HCT116 (cell line): ENCODE data around the gene SCFD2. TPM values are rescaled to one million over a fixed set of nuclear protein-coding genes. Genes with fewer than 3 reads are reported as not detected.

Experiments used
- ATAC-seq: fragments of 200-7000 bp; cut with Tn5 transposase; 2 replicates; pipeline ENCODE4 v1.9.1; 2020; ENCODE audit warnings: mild to moderate bottlenecking, moderate library complexity
- BruUV-seq: library from RNA; stranded (reverse); fragments of 400-500 nt; replicated peaks from 2 replicates; lab custom pipeline; 2021; lab: Mats Ljungman, UMichigan
- CTCF ChIA-PET: fragments of 300-600 bp; sonication (Branson Sonifier 250); formaldehyde crosslinking; loops from one replicate; lab custom pipeline; 2021; ENCODE audit warnings: antibody characterized with exemption; lab: Charles Lee
- POLR2A ChIA-PET: fragments of 300-600, 350-600 bp; sonication (Branson Sonifier 250); formaldehyde crosslinking; loops from one replicate; lab custom pipeline; 2021; ENCODE audit warnings: antibody characterized with exemption; lab: Charles Lee
- RAD21 ChIA-PET, 2 experiments: fragments of 300-600 bp; sonication (Branson Sonifier 250); formaldehyde crosslinking; loops; one replicate each; lab custom pipeline; 2023; ENCODE audit warnings: low total read pairs in 2 of 2; ENCODE audit not compliant: uncharacterized antibody in 2 of 2, unreplicated experiment in 2 of 2, low non-redundant PET in 1 of 2; lab: Charles Lee
- DNase-seq: peaks from one replicate; pipeline ENCODE4 v3.0.0-alpha.2; 2010; ENCODE audit warnings: low read depth, low spot score
- H2AFZ ChIP-seq: fragments of 200-600 bp; shearing (Covaris generic), sonication (generic); 2 replicates; pipeline ENCODE4 v1.6.1; 2017; ENCODE audit warnings: low read depth, mixed run types, mixed read lengths, antibody characterized with exemption, low read length; ENCODE audit not compliant: poor library complexity, severe bottlenecking
- H3K27ac ChIP-seq: 2 replicates; pipeline ENCODE4 v1.5.1; 2012; ENCODE audit warnings: low read depth, low read length
- H3K27me3 ChIP-seq: fragments of 200-600 bp; sonication (generic); 2 replicates; pipeline ENCODE4 v1.6.1; 2016; ENCODE audit warnings: mixed run types, low read length, mixed read lengths; ENCODE audit not compliant: insufficient read depth
- H3K36me3 ChIP-seq, 2 experiments: fragments of 200-500 bp in 1 of 2; fragments of 200-600 bp in 1 of 2; sonication (Bioruptor generic) in 1 of 2; sonication (generic) in 1 of 2; 2 replicates each; pipeline versions ENCODE4 v1.5.1 to v1.6.1; 2014 to 2016; ENCODE audit warnings: low read length in 2 of 2, inconsistent platforms in 1 of 2, mixed read lengths in 1 of 2, mixed run types in 1 of 2; ENCODE audit not compliant: insufficient read depth in 2 of 2, control insufficient read depth in 1 of 2
- H3K4me1 ChIP-seq, 2 experiments: fragments of 200-600 bp in 1 of 2; sonication (generic) in 1 of 2; 2 replicates each; pipeline versions ENCODE4 v1.5.1 to v1.6.1; 2012 to 2017; ENCODE audit warnings: low read length in 2 of 2, inconsistent platforms in 1 of 2, mild to moderate bottlenecking in 1 of 2, mixed read lengths in 1 of 2, mixed run types in 1 of 2, moderate library complexity in 1 of 2; ENCODE audit not compliant: insufficient read depth in 2 of 2, control insufficient read depth in 1 of 2
- H3K4me2 ChIP-seq: fragments of 200-600 bp; sonication (generic); 2 replicates; pipeline ENCODE4 v1.6.1; 2017; ENCODE audit warnings: mixed run types, low read length, mixed read lengths
- H3K4me3 ChIP-seq, 2 experiments: fragments of 200-600 bp in 1 of 2; sonication (generic) in 1 of 2; replicated peaks in 1 of 2; 2 replicates each; pipeline ENCODE4 v1.5.1; 2011 to 2016; ENCODE audit warnings: low read length in 2 of 2, control low read depth in 1 of 2, low read depth in 1 of 2, mild to moderate bottlenecking in 1 of 2, mixed read lengths in 1 of 2, mixed run types in 1 of 2
- H3K79me2 ChIP-seq: fragments of 200-600 bp; sonication (generic); 2 replicates; pipeline ENCODE4 v1.6.1; 2017; ENCODE audit warnings: mild to moderate bottlenecking, mixed run types, low read length, moderate library complexity, mixed read lengths; ENCODE audit not compliant: insufficient read depth
- H3K9ac ChIP-seq: fragments of 200-600 bp; sonication (generic); 2 replicates; pipeline ENCODE4 v1.6.1; 2016; ENCODE audit warnings: low read length, mixed read lengths
- H3K9me2 ChIP-seq: fragments of 200-600 bp; sonication (generic), shearing (Covaris generic); 2 replicates; pipeline ENCODE4 v1.6.1; 2017; ENCODE audit warnings: mixed run types, mild to moderate bottlenecking, moderate library complexity; ENCODE audit not compliant: insufficient read depth
- H3K9me3 ChIP-seq, 2 experiments: fragments of 200-500 bp in 1 of 2; fragments of 200-600 bp in 1 of 2; sonication (Bioruptor generic) in 1 of 2; sonication (generic) in 1 of 2; 2 replicates each; pipeline ENCODE4 v1.6.1; 2014 to 2017; ENCODE audit warnings: low read length in 2 of 2, mixed read lengths in 2 of 2, inconsistent platforms in 1 of 2, low read depth in 1 of 2, mild to moderate bottlenecking in 1 of 2, mixed run types in 1 of 2, moderate library complexity in 1 of 2; ENCODE audit not compliant: control insufficient read depth in 1 of 2, insufficient read depth in 1 of 2
- H4K20me1 ChIP-seq: fragments of 200-600 bp; sonication (generic), shearing (Covaris generic); 2 replicates; pipeline ENCODE4 v1.6.1; 2017; ENCODE audit warnings: mixed run types, mild to moderate bottlenecking, moderate library complexity; ENCODE audit not compliant: insufficient read depth
- CBX3 ChIP-seq: IDR thresholded peaks from 2 replicates; pipeline ENCODE4 v1.6.1; 2012; ENCODE audit warnings: low read depth
- CTCF ChIP-seq, 3 experiments: fragments of 200-600 bp in 1 of 3; sonication (generic) in 1 of 3; IDR thresholded peaks in 2 of 3; conservative IDR thresholded peaks in 1 of 3; 2 replicates each; pipeline ENCODE4 v1.5.1; 2012 to 2017; ENCODE audit warnings: low read depth in 2 of 3, low read length in 2 of 3, antibody characterized with exemption in 1 of 3, borderline replicate concordance in 1 of 3, control low read depth in 1 of 3, mild to moderate bottlenecking in 1 of 3, mixed read lengths in 1 of 3, mixed run types in 1 of 3, moderate library complexity in 1 of 3; ENCODE audit not compliant: insufficient read depth in 1 of 3
- ELF1 ChIP-seq: IDR thresholded peaks from 2 replicates; pipeline ENCODE4 v1.6.1; 2012; ENCODE audit warnings: low read depth, borderline replicate concordance
- EZH2 ChIP-seq: fragments of 200-600 bp; sonication (generic); IDR thresholded peaks from 2 replicates; pipeline ENCODE4 v1.6.1; 2017; ENCODE audit warnings: antibody characterized with exemption, mixed run types
- EZH2phosphoT487 ChIP-seq: fragments of 200-600 bp; IDR thresholded peaks from 2 replicates; pipeline ENCODE4 v1.6.1; 2018; ENCODE audit warnings: antibody characterized with exemption, borderline replicate concordance
- POLR2AphosphoS5 ChIP-seq: IDR thresholded peaks from 2 replicates; pipeline ENCODE4 v1.6.1; 2011; ENCODE audit warnings: mild to moderate bottlenecking, low read depth, low read length, moderate library complexity
- RAD21 ChIP-seq: IDR thresholded peaks from 2 replicates; pipeline ENCODE4 v1.6.1; 2012; ENCODE audit warnings: low read depth, mild to moderate bottlenecking
- REST ChIP-seq: IDR thresholded peaks from 2 replicates; pipeline ENCODE4 v1.6.1; 2012; ENCODE audit warnings: low read depth
- ZFX ChIP-seq: fragments of 450-650 bp; IDR thresholded peaks from 2 replicates; pipeline ENCODE4 v1.6.1; 2017
- intact Hi-C: fragments of 100-400 bp; cut with micrococcal nuclease; formaldehyde crosslinking; loops from 2 replicates; pipeline ENCODE4 v1.10.0; 2022
- total RNA-seq: library from RNA; stranded (reverse); gene quantifications from one replicate; pipeline ENCODE4 v1.2.1, GENCODE V29; 2021; ENCODE audit not compliant: unreplicated experiment

SCFD2 gene
- total RNA-seq, 1 experiment from 2014 or later, result 13.6 TPM

- no peaks in the 10 kb centered on the region for H3K79me2 ChIP-seq
- no TSS peak for BruUV-seq
- no peaks in the 10 kb centered on the region for H3K36me3 ChIP-seq
- no peaks in the 10 kb centered on the region for H3K4me1 ChIP-seq
- POLR2A ChIA-PET, result no interaction called here
- H3K9ac ChIP-seq, result no peak overlapping the region
- H4K20me1 ChIP-seq, result no peaks in the 10 kb centered on the region
- H3K27me3 ChIP-seq, result no peaks in the 10 kb centered on the region
- H3K4me3 ChIP-seq, result no peak overlapping the region
- CTCF ChIA-PET, result no interaction called here
- no peak overlapping the region for H2AFZ ChIP-seq
- no peak overlapping the region for H3K4me2 ChIP-seq
- H3K9me2 ChIP-seq, result no peaks in the 10 kb centered on the region
- DNase-seq (no peak), ATAC-seq (no peak)
- no peak overlapping the region for H3K27ac ChIP-seq
- intact Hi-C loops, result no loop called here
- RAD21 ChIA-PET, result no interaction called here
- H3K9me3 ChIP-seq, result no peaks in the 10 kb centered on the region
- TF ChIP-seq ZFX, result no peak
- TF ChIP-seq POLR2AphosphoS5, result no peak
- no peak for TF ChIP-seq EZH2
- TF ChIP-seq RAD21, result no peak
- no peak for TF ChIP-seq ELF1
- TF ChIP-seq CBX3, result no peak
- TF ChIP-seq REST, result no peak
- TF ChIP-seq CTCF (IDR thresholded peaks at IDR 0.05 in 2 of 3, conservative IDR thresholded peaks at IDR 0.05 in 1 of 3; ENCODE audit: borderline replicate concordance in 1 of 3, insufficient read depth in 1 of 3, low read depth in 2 of 3, low read length in 2 of 3), result no peak
- TF ChIP-seq EZH2phosphoT487, result no peak
Measured at GRCh38 chr4:52962721-52963120, 403.1 kb downstream of the SCFD2 start.
